Dendritic cell treated with granulocyte-macrophage colony-stimulating factor and Interleukin-4, amounts not matched to agents 40 ng/mL and 50 ng/mL, for 4 days (primary cell): ENCODE measurements around the gene IFT80.

Experiments
- H3K27ac Mint-ChIP-seq: one replicate; pipeline ENCODE4 v1.8.0; 2022; ENCODE audit warnings: mild to moderate bottlenecking, mixed read lengths
- H3K27me3 Mint-ChIP-seq: one replicate; pipeline ENCODE4 v1.8.0; 2022; ENCODE audit warnings: mild to moderate bottlenecking, mixed read lengths
- H3K36me3 Mint-ChIP-seq: one replicate; pipeline ENCODE4 v1.8.0; 2022; ENCODE audit warnings: low read depth, mixed read lengths
- H3K4me1 Mint-ChIP-seq: one replicate; pipeline ENCODE4 v1.8.0; 2022; ENCODE audit warnings: low read depth, mixed read lengths
- H3K4me3 Mint-ChIP-seq: one replicate; pipeline ENCODE4 v1.8.0; 2022; ENCODE audit warnings: mild to moderate bottlenecking, moderate library complexity, mixed read lengths
- H3K9me3 Mint-ChIP-seq: one replicate; pipeline ENCODE4 v1.8.0; 2022; ENCODE audit warnings: mixed read lengths
- intact Hi-C: fragments of 100-400 bp; cut with micrococcal nuclease; formaldehyde crosslinking; loops from one replicate; pipeline ENCODE4 v1.15.0; 2022

The IFT80 gene

DNA sequence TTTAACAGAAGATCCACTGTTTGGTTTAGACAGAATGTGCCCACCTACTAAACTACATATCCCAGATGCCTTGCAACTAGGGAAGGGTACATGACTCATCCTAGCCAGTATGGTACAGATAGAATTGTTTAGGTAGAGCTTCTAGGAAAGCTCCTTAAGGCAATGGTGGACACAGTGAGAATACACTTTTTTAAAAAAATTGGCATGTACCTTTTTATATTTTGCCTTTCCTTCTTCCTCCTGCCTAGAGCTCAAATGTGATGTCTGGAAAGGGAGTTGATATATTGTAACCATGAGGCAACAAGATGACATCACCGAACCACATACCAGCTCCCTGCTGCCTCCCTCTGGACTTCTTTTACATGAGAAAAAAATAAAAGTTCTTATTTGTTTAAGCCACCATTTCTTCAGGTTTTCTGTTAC lies 188.2 kb downstream of the IFT80 start:
- intact Hi-C loops, result loop anchor here (10.0 kb wide), 1 partner anchor 176 kb away; no protein-coding TSS in a partner anchor
- Mint-ChIP-seq H3K27ac (no peak overlapping the region), H3K4me1 (peaks cover 13% of the 10 kb centered on the region), H3K27me3 (peaks cover 2% of the 10 kb centered on the region), H3K36me3 (no peaks in the 10 kb centered on the region), H3K9me3 (peaks cover 11% of the 10 kb centered on the region), H3K4me3 (no peak overlapping the region)

DNA sequence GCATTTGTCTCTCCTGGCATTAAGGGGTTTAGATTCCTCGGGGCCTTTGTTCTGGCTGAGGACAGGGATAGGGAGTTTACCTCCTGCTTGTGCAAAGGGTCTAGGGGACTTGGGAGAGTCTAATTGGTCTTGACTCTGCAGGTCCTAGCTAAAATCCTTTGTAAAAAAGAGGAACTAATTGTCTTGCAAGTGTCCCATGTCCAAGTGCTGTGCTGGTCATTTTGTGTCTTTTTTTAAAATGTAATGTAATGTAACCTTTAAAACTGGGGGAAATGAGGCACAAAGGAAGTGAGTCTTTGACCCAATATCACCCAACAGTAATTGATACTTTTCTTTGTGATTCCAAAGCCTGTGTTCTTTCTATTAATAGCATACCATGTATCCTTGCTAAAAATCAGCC lies 188.7 kb downstream of the IFT80 start:
- Mint-ChIP-seq H3K27me3 (peaks cover 2% of the 10 kb centered on the region), H3K4me1 (peaks cover 13% of the 10 kb centered on the region), H3K36me3 (no peaks in the 10 kb centered on the region), H3K27ac (no peak overlapping the region), H3K9me3 (peaks cover 15% of the 10 kb centered on the region), H3K4me3 (no peak overlapping the region)
- intact Hi-C loops, result loop anchor here (10.0 kb wide), 1 partner anchor 176 kb away; no protein-coding TSS in a partner anchor
